Uterus (tissue), 2 donors: ENCODE data around the gene RXRG.

Source experiments
- CTCF ChIP-seq, 4 experiments: fragments of 200-600 bp in 2 of 4; fragments of 450-650 bp in 2 of 4; sonication (generic) in 2 of 4; IDR thresholded peaks; one replicate each; pipeline ENCODE4 v1.5.1; 2016 to 2019; ENCODE audit warnings: antibody characterized with exemption in 4 of 4, mild to moderate bottlenecking in 2 of 4, moderate library complexity in 1 of 4
- POLR2A ChIP-seq, 2 donors: fragments of 450-650 bp; IDR thresholded peaks; one replicate each; pipeline ENCODE4 v1.6.1; 2016; ENCODE audit warnings: antibody characterized with exemption in 2 of 2, mild to moderate bottlenecking in 1 of 2, moderate library complexity in 1 of 2

DNA sequence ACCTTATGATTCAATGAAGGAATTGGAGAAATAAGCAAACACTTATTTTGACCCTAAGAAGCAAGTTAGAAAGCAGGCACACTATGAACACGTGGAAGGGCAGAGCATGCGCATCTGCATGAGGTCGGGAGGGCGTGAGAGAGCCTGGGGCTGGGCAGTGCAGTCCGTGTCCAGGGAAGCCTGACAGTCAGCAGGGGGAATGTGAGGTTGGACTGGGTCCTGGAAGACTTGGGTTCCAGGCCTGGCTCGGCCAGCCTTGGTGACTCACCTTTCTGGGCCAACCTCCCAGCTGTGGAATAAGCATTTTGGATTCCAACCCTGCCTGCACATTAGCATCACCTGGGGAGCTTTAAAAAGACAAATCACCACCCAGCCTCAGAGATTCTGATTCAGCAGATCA, 61.9 kb downstream of the RXRG start:
- TF ChIP-seq POLR2A (IDR thresholded peaks at IDR 0.05) (no peak), CTCF (IDR thresholded peaks at IDR 0.05) (no peak)
